ENCODE results near the gene EIF5A2.
A peak's percentile ranks its signal among the peaks of the same experiment; 100 is the strongest.
"Not testable (repeated sequence)": the region's sequence is repeated elsewhere in the genome, so short reads cannot be mapped to it uniquely, and the experiment has no call there.

EIF5A2 gene

GRCh38 chr3:170896781-170897180 is 11.7 kb downstream of the EIF5A2 start:
- DNase-seq (ENCODE audit: low read depth), result no peak

- DNase-seq (ENCODE audit: low read depth), result not testable (repeated sequence)
These were observed 12.1 kb downstream of the EIF5A2 start for GRCh38 chr3:170896333-170896732.

DNA sequence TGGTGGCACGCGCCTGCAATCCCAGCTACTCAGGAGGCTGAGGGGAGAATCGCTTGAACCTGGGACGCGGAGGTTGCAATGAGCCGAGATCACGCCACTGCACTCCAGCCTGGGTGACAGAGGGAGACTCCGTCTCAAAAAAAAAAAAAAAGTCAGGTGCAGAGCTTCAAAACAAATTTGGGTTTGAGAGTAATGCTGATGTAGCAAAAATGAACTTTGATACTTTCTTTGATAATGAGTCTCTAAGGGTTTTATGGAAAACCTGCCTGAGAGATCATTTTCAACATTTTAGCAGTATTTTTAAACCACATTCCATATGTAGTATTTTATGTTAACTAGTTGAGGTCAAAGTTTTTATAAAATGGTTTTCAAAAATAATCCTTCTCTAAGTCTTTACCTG is 14.5 kb downstream of the EIF5A2 start:
- no peak for DNase-seq (ENCODE audit: low read depth)

- DNase-seq (ENCODE audit: low read depth), result no peak
These were observed 18.8 kb downstream of the EIF5A2 start for GRCh38 chr3:170889630-170890029.

DNA sequence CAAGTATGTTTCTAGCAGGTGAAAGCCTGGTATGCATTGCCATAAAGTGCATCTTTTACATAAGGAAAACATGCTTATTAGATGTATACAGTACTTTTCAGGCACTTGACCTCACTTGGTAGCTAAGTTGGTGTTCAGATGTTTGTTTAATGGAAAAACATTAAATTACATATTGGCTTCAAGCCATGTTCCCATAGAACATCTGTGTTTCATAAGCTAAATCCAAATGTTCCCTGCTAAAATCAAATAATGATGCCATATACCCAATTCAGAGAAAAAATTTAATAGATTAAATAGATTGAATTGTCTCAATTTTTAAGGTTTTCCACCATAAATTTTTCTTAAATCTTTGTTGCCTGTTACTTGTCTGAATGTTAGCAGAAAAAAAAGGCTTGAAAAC is 19.3 kb downstream of the EIF5A2 start:
- no peak for DNase-seq (ENCODE audit: low read depth)

GRCh38 chr3:170884109-170884930 is 24.1 kb downstream of the EIF5A2 start:
- not testable (repeated sequence) for DNase-seq (ENCODE audit: low read depth)

DNA sequence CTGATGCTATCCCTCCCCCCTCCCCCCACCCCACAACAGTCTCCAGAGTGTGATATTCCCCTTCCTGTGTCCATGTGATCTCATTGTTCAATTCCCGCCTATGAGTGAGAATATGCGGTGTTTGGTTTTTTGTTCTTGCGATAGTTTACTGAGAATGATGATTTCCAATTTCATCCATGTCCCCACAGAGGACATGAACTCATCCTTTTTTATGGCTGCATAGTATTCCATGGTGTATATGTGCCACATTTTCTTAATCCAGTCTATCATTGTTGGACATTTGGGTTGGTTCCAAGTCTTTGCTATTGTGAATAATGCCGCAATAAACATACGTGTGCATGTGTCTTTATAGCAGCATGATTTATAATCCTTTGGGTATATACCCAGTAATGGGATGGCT is 29.7 kb downstream of the EIF5A2 start:
- not testable (repeated sequence) for DNase-seq (ENCODE audit: low read depth)

- not testable (repeated sequence) for DNase-seq (ENCODE audit: low read depth)
These were observed 31.1 kb downstream of the EIF5A2 start for GRCh38 chr3:170877311-170877710.

- no peak for DNase-seq (ENCODE audit: low read depth)
These were observed 31.9 kb downstream of the EIF5A2 start for GRCh38 chr3:170876537-170876936.

GRCh38 chr3:170869645-170870593 is 38.5 kb downstream of the EIF5A2 start, which contains the start of gene RPL22L1:
Gene RPL22L1, minus strand, starts transcription at chr3:170870195. Its CDS starts 28 bp downstream, at chr3:170870167.
- DNase-seq (ENCODE audit: low read depth), result peak; percentile 93

GRCh38 chr3:170869239-170869590 is 39.2 kb downstream of the EIF5A2 start:
- no peak for DNase-seq (ENCODE audit: low read depth)

DNA sequence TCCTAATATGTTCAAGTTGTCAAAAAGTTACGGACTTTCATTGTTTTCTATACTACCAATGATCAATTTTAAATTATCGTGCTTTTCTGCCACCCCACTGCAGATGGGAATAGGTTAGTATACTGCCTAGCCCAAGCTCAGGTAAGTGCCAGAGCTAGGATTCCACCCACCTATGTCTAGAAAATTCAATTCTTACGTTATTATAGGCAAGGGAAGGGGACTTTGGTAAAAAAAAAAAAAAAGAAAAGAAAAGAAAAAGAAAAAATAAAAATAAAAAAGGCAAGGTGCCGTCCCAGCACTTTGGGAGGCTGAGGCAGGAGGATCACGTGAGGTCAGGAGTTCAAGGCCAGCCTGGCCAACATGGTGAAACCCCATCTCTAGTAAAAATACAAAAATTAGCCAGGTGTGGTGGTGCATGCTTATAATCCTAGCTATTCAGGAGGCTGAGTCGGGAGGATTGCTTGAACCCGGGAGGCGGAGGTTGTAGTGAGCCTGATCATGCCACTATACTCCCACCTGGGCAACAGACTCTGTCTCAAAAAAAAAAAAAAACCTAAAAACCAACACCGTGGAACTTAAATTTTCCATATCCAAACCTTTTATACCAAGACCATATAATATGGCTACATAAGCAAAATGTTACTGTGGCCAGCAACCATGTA is 39.7 kb downstream of the EIF5A2 start:
- no peak for DNase-seq (ENCODE audit: low read depth)

DNA sequence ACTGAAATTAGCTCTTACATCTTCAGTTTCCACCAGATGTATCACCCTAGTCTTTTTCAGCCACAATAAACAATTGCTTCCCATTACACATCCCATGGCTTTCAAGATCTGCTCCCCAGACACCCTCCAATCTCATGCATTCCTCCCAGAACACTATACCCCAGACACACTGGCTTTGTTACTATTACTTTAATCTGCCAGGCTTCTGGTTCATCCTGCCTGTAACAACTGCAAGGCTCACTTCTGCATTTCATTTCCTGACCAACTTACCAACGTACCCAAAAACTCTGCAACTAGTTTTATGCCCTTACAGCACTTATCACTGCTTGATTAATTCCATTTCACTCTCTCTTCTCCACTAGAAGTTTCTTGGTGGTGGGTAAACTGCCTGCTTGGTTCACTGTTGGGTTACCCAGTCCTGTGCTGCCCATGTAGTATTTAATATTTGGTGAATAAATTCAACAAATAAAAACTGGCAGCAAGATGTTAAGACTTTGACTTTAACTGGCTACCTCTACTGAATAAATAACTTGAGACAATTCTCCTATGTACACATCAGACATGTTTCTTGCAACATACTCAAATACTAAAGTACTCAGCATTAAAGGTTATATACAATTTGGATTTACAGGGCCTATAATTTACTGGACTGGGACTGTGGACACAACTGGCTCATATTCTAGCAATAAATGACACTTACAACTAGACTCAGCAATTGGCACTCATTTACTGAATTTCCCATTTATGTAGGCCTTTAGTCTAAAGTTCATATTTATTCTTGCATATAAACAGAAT is 41.1 kb downstream of the EIF5A2 start:
- DNase-seq (ENCODE audit: low read depth), result no peak

GRCh38 chr3:170866499-170866898 is 41.9 kb downstream of the EIF5A2 start:
- DNase-seq (ENCODE audit: low read depth), result no peak

GRCh38 chr3:170865209-170866094 is 43.0 kb downstream of the EIF5A2 start:
- DNase-seq (ENCODE audit: low read depth), result no peak

- no peak for DNase-seq (ENCODE audit: low read depth)
These were observed 43.8 kb downstream of the EIF5A2 start for GRCh38 chr3:170864525-170865208.

- no peak for DNase-seq (ENCODE audit: low read depth)
These were observed 44.6 kb downstream of the EIF5A2 start for GRCh38 chr3:170863816-170864215.

GRCh38 chr3:170862618-170863374 is 45.6 kb downstream of the EIF5A2 start:
- DNase-seq (ENCODE audit: low read depth), result no peak

GRCh38 chr3:170858599-170858998 is 49.8 kb downstream of the EIF5A2 start:
- DNase-seq (ENCODE audit: low read depth), result no peak

Data from HS-27A (cell line).